Tongue (tissue), 2 donors: ENCODE measurements around the gene RFPL3. TPM values are rescaled to one million over a fixed set of nuclear protein-coding genes. Genes with fewer than 3 reads are reported as not detected.
"Not testable (repeated sequence)": the region's sequence is repeated elsewhere in the genome, so short reads cannot be mapped to it uniquely, and the experiment has no call there.

Experiments
- DNase-seq: peaks from one replicate; pipeline ENCODE4 v3.0.0-alpha.2; 2015
- total RNA-seq: library from RNA; depleted of rRNA; stranded (reverse); fragments of >200 nt; gene quantifications from one replicate; pipeline ENCODE4 v1.2.3, GENCODE V29; 2014

The RFPL3 gene
- total RNA-seq: not detected

- not testable (repeated sequence) for DNase-seq
Measured at GRCh38 chr22:32357567-32357966, at the start of gene RFPL3. RFPL3 (plus strand) TSS chr22:32357867; CDS start chr22:32358072, 205 bp downstream.

GRCh38 chr22:32308191-32308590 lies 49.5 kb upstream of the RFPL3 start:
- no peak for DNase-seq

GRCh38 chr22:32308934-32309333 lies 48.7 kb upstream of the RFPL3 start:
- DNase-seq: no peak

GRCh38 chr22:32309585-32310251 lies 47.9 kb upstream of the RFPL3 start:
- no peak for DNase-seq

GRCh38 chr22:32310777-32311176 lies 46.9 kb upstream of the RFPL3 start:
- no peak for DNase-seq

- DNase-seq: no peak
Measured at GRCh38 chr22:32311551-32312071, 46.1 kb upstream of the RFPL3 start.

GRCh38 chr22:32312748-32313147 lies 44.9 kb upstream of the RFPL3 start:
- no peak for DNase-seq

- no peak for DNase-seq
Measured at GRCh38 chr22:32313532-32313931, 44.1 kb upstream of the RFPL3 start.

GRCh38 chr22:32317524-32317923 lies 40.1 kb upstream of the RFPL3 start:
- no peak for DNase-seq

- DNase-seq: no peak
Measured at GRCh38 chr22:32318361-32318760, 39.3 kb upstream of the RFPL3 start.

GRCh38 chr22:32319861-32320406 lies 37.7 kb upstream of the RFPL3 start:
- DNase-seq: peak; percentile 7

GRCh38 chr22:32322986-32323385 lies 34.7 kb upstream of the RFPL3 start:
- DNase-seq: no peak

- no peak for DNase-seq
Measured at GRCh38 chr22:32323513-32324164, 34.0 kb upstream of the RFPL3 start.

GRCh38 chr22:32324505-32325415 lies 32.9 kb upstream of the RFPL3 start:
- no peak for DNase-seq

GRCh38 chr22:32325416-32325801 lies 32.3 kb upstream of the RFPL3 start:
- DNase-seq: peak; percentile 16

- no peak for DNase-seq
Measured at GRCh38 chr22:32325811-32326237, 31.8 kb upstream of the RFPL3 start.

- no peak for DNase-seq
Measured at GRCh38 chr22:32326647-32327046, 31.0 kb upstream of the RFPL3 start.

- DNase-seq: no peak
Measured at GRCh38 chr22:32327066-32327465, 30.6 kb upstream of the RFPL3 start.

GRCh38 chr22:32327596-32328171 lies 30.0 kb upstream of the RFPL3 start:
- no peak for DNase-seq

- DNase-seq: no peak
Measured at GRCh38 chr22:32328306-32329201, 29.1 kb upstream of the RFPL3 start.

GRCh38 chr22:32329202-32329645 lies 28.4 kb upstream of the RFPL3 start:
- DNase-seq: no peak
